CD4-positive, alpha-beta T cell treated with Interleukin-4 for 1 hour (primary cell): Measurements from ENCODE around the gene C16orf74.

Source experiments
- DNase-seq, 2 donors: peaks; one replicate each; pipeline ENCODE4 v3.0.0-alpha.2; 2020 to 2022

Gene C16orf74

GRCh38 chr16:85774136-85774535 lies 23.2 kb upstream of the C16orf74 start:
- DNase-seq: no peak

DNA sequence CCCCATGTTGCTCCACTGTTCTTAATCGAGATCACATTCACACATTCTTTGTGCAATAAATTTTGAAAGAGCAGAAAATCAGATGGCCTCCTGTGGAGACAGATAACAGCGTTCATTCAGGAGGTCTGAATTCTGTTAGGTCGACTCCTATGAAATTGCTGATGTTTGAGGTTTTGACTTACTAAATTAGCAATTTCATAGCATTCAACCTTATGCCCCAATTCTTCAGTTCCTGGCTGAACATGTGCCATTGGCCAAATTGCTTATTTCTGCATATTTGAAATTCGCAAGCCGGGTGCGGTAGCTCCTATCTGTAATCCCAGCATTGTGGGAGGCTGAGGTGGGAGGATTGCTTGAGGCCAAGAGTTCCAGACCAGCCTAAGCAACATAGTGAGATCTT lies 22.1 kb upstream of the C16orf74 start:
- DNase-seq: no peak

GRCh38 chr16:85770741-85771140 lies 19.8 kb upstream of the C16orf74 start:
- no peak for DNase-seq

DNA sequence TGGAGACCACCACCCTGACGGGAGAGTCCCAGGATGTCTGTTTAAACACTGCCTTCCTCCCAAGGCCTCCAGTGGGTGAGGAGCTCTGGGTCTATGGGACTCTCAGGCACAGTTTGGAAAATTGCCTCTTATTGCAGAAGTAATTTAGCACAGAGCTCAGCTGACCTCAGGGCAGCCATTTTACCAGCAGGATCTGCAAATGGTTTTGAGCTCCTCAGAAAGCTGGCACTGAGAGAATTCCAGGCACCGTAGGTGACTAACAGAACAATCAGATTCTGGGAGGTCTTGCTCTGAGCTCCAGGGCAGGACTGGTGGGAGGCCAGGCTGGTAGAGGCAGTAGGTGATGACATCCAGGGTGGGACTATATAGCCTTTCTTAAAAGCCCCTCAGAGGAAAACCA lies 17.3 kb upstream of the C16orf74 start:
- no peak for DNase-seq

DNA sequence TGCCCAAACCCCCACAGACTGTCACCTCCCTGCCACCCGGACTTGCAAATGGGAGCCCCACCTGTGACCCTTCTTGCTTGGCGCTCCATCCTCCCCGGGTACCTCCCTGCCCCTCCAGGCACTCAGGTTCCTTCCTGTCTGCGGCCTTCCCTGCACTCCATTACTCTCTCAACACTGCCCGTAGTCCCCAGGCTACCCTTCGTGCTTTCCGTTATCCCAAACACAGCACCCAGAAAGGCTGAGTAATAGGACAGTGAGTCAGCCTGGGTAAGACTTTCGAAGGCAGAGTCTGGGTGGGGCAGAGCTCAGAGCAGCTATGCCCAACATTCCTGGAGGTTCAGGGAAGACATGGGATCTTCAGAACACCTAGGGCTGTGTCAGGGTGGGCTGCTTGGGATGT lies 16.6 kb upstream of the C16orf74 start:
- DNase-seq: no peak

- DNase-seq: no peak
Observed at GRCh38 chr16:85765767-85766166, 14.9 kb upstream of the C16orf74 start.

DNA sequence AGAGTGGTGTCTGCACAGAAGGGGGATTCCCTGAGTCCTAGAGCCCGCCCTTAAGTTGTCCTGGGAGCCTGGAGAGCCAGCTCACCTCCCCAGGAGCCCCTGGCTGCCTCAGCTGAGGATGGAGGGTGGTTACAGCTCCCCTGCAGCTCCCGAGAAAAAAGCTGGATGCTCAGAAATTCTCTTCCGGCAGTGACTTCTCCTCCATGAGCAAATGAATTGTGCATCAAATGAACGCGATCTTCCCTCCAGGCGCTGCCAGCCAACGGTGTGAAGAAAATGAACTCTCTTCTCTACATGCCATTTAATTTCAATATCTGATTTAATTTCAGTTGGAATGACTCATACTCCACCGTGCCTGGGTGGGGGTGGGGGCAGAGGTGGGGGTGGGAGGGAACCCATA lies 14.3 kb upstream of the C16orf74 start:
- DNase-seq: no peak

- DNase-seq: no peak
Observed at GRCh38 chr16:85763616-85764015, 12.7 kb upstream of the C16orf74 start.

- no peak for DNase-seq
Observed at GRCh38 chr16:85762970-85763369, 12.1 kb upstream of the C16orf74 start.

GRCh38 chr16:85761861-85762260 lies 11.0 kb upstream of the C16orf74 start:
- no peak for DNase-seq

DNA sequence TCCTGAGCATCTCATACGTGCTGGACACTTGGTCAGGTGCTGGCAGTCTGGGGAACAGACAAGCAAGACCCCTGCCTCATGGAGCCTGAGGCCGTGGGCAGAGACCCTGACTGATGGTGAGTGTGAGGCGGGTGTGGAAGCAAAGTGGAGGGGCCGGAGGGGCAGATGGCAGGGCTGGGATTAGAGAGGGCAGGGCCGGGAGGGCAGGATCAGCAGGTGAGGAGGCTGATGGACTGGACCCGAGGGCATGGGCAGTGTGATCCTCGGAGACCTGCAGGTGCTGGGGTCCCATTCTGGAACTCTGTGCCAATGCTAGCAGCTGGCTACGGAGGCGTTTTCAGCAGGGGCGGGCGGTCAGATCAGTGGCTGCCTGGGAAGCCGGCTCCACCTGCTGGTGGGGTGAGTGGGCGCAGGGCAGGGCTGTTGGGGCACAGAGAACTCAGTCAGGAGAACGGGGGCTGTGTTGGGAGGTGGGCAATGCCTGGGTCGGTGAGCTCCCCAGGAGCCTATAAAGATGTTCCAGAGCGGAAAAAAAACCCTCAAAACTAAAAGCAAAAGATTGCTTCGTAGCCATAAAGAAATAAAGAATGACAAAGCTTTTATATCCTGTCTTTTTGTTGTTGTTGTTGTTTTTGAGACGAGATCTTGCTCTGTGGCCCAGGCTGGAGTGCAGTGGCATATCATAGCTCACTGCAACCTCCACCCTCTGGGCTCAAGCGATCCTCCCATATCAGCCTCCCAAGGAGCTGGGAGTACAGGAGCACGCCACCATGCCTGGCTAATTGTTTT lies 8.9 kb upstream of the C16orf74 start:
- peak; percentile 14 to 56 for DNase-seq

GRCh38 chr16:85759136-85759535 lies 8.2 kb upstream of the C16orf74 start:
- DNase-seq: peak in 1 of 2 donors; percentile 66

GRCh38 chr16:85757341-85757822 lies 6.5 kb upstream of the C16orf74 start:
- DNase-seq: no peak

GRCh38 chr16:85755929-85756768 lies 5.3 kb upstream of the C16orf74 start:
- DNase-seq: peak in 1 of 2 donors; percentile 46

GRCh38 chr16:85754413-85754812 lies 3.5 kb upstream of the C16orf74 start:
- DNase-seq: no peak

DNA sequence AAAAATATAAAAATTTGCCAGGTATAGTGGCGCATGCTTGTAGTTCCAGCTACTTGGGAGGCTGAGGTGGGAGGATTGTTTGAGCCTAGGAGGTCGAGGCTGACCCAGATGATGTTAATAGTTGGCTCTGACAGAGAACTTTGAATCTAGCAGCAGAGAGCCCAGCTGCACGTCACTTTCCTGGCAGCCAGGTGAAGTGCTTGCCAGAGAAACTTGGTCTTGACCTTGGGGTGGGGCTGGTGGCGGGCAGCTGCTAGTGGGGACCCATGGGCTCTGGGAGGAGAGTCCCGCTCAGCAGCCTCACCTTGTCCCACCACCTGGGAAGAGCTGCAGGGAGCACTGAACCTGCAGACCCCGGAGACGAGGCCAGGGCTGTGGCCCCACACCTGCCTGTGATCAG lies 3.1 kb upstream of the C16orf74 start:
- DNase-seq: no peak

DNA sequence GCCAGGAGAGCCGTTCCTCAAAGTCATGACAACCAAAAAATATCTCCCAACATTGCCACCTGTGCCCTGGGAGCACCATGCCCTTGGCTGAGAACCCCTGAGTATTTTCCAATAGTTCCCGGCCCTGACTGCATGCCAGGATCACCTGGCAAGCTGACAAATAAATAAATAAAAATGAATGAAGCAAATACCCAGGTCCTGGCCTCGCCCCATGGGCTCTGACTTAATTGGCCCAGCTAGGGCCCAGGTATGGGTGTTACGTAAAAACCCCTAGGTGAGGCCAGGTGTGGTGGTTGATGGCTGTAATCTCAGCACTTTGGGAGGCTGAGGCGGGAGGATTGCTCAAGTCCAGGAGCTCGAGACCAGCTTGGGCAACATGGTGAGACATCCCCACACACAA lies 2.7 kb upstream of the C16orf74 start:
- DNase-seq: no peak

DNA sequence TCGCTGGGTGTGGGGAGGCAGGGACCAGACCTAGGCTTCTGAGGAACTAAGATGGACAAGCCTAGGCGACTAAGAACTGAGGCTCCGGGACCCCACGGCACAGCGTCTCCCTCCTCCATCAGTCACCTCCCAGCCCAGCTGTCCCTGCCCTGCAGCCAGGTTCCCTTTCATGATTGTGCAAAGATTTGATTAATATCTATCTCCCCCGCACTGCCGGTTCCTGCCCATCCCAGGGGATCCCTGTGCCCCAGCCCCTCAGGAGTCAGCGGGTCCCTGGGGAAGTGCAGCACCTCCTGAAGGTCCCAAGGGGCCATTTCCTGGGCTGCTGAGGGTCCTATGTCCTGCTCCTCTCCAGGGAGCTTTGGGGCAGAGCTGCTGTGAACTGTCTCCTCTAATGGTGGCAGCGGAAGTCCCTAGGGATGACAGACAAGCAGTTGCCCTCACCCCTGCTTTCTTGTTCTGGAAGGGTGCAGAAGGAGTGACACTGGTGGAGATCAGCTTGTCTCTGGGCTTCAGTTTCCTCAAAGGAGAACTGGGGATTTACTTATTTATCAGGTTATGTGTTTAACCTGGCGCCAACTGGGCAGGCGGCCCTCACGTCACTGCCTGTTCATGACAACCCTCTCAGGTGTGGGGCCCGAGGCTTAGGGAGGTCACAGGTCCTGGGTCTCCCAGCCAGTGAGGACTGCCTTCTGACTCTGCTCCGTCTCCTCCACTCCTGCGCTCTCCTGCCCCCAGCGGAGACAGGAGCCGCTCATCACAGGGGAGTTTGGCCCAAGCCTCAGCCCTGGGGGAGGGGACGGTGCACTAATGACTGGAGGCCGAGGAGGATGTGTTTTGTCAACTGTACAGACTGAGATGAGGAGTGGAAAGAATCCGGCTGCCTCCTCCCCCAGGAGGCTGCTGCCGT lies 1.9 kb upstream of the C16orf74 start:
- no peak for DNase-seq

DNA sequence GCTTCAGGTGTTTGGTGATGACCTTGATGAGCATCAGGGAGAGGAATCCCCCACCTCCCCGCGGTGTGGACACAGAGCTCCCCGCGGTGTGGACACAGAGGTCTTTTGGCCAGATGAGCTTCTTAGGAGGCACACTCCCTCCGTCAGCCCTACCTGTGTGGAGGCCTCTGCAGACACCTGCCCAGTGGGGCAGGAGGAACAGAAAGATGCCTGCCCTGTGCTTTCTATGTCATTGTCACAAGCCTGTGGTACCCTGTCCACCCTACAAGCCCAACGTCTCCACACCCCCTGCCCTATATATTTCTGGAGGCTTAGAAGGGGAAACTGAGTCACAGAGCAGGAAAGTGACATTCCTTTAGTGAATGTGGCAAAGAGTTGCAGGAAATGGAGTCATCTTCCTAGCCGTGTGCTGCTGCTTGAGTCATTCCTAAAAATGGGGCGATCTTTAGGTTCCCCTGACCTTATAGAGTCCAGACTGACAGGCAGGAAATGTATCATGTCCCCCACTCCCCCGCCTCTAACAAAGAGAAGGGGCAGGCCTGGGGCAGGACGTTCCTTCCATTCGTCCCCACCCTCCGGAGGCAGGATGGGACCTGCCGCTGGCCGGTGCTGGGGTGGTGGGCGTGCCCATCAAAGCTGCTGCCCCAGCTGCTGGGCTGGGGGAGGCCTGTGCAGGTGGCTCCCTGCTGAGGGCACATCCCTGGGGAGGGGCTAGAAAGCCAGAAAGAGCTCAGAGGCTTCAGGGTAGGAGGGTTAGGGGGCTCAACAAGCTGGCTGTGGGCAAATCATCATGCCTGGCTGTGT lies 1.0 kb upstream of the C16orf74 start:
- DNase-seq: no peak

GRCh38 chr16:85750146-85750826 lies 610 bp downstream of the C16orf74 start:
- DNase-seq: peak in 1 of 2 donors; percentile 46

GRCh38 chr16:85749771-85750145 lies 1.1 kb downstream of the C16orf74 start:
- DNase-seq: no peak
